ENCODE data around the gene DUSP2.

DNA sequence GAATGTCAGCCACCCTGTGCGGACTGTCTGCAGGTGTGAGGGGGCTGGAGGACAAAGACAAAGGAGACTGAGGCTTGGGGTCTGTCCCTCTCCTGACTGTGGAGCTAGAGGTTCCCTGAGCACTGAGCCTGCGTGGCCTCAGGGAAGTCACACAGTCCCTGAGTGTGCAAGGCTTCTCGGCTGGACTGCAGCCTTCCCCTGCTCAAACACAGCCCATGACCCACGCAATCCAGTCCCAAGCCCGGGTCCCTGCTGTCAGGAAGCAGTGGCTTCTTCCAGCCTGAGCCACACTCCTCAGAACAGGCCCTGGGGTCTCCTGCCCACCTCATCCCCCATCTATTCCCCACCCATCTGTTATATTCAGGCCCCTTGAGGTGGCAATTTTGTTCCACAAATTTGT is 9.6 kb downstream of the DUSP2 start:
- TF ChIP-seq CTCF (IDR thresholded peaks at IDR 0.05) (no peak), POLR2A (IDR thresholded peaks at IDR 0.05) (no peak)
